Posterior cingulate gyrus (tissue), 11 donors: ENCODE results near the gene DPM1.
A peak's percentile ranks its signal among the peaks of the same experiment; 100 is the strongest.
"Not testable (repeated sequence)": the region's sequence is repeated elsewhere in the genome, so short reads cannot be mapped to it uniquely, and the experiment has no call there.

Experiments used
- DNase-seq, 10 donors: peaks; one replicate each; pipeline versions ENCODE4 v3.0.0 to v3.0.0-alpha.2; 2020 to 2021; ENCODE audit warnings: mixed read lengths in 3 of 10
- intact Hi-C: fragments of 100-400 bp; cut with DNase I; formaldehyde crosslinking; loops from one replicate; pipeline ENCODE4 v1.15.1; 2023

Gene DPM1

DNA sequence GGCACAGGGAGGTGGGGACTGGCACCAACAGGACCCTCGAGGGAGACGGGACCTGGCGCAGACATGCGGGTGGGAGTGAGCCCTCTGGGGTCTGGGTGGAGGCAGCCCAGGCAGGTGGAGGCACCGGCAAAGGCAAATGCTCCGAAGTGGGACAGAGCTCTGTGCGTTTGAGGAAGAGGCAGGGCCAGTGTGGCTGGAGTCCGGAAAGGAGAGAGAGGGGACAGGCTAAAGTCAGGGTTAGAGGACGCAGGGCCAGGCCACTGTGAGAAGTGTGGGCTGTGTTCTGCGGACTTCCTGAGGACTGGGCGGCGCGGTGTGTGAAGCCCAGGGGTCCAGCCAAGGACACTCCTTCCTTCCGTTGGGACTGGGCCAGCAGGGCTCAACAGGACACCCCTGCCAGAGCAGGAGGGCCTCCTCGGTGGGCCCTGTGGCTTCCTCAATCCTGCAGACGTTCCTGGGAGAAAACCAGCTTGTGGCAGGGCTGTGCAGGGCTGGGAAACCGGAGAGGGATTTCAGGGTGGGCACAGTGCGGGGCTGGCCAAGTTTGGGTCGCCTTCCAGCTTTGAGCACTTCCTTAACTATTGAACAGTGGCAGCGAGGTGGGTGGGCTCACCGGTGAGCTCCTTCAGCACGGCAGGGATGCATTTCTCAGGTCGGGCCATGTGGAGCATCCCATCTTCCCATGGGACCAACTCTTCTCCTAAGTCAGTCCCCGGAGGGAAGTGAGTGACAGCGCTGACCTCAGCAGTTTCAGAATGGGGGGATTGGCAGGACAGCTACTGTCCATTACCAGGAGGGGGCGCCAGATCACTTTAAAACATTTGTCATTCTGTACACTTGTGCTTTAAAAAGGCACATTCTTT is 22.8 kb upstream of the DPM1 start:
- DNase-seq: peak in 7 of 10 donors; percentile 42 to 89 (median 61)
- intact Hi-C loops: loop anchor here (10.0 kb wide), 2 partner anchors 614 to 1104 kb away; no protein-coding TSS in a partner anchor

DNA sequence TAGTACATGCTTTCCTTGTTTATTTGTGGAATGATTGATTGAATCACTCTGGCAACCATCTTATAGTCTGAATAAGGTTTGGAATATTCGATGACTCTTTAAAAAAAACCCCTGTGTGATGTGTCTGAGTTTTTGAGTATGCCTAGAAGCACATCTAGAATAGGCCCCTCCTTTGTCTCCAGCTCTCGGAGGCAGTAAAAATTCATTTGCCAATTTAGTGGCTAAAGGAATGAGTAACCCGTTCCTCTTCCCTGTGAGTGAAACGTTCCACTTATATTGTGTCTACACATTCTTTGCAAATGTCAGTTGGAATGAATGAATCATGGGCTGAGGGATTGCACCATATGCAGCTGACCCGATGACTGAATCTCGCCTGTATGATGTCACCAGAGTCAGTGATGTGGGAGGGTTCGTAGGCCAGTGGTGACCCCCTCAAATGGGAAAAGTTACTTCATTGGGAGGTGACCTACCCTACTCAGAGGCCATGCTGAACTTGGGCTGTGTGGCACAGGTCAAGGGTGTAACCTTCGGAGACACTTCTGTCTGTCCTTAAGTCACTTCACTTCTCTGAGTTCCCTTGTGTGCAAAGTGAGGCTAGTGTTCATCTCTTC is 21.8 kb upstream of the DPM1 start:
- DNase-seq: no peak
- intact Hi-C loops: loop anchor here (10.0 kb wide), 2 partner anchors 615 to 1105 kb away; no protein-coding TSS in a partner anchor

DNA sequence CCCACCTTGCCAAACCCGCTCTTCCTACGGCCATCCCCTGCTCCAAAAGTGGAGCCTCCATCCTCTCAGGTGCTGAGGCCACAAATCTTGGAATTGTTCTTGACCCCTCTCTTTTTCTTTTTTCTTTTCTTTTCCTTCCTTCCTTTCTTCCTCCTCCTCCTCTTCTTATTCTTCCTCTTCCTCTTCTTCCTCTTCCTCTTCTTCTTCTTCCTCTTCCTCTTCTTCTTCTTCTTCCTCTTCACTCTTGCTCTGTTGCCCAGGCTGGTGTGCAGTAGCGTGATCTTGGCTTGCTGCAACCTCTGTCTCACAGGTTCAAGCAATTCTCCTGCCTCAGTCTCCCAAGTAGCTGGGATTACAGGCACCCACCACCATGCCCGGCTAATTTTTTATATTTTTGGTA is 20.2 kb upstream of the DPM1 start:
- intact Hi-C loops, DNase-seq: not testable (repeated sequence)

DNA sequence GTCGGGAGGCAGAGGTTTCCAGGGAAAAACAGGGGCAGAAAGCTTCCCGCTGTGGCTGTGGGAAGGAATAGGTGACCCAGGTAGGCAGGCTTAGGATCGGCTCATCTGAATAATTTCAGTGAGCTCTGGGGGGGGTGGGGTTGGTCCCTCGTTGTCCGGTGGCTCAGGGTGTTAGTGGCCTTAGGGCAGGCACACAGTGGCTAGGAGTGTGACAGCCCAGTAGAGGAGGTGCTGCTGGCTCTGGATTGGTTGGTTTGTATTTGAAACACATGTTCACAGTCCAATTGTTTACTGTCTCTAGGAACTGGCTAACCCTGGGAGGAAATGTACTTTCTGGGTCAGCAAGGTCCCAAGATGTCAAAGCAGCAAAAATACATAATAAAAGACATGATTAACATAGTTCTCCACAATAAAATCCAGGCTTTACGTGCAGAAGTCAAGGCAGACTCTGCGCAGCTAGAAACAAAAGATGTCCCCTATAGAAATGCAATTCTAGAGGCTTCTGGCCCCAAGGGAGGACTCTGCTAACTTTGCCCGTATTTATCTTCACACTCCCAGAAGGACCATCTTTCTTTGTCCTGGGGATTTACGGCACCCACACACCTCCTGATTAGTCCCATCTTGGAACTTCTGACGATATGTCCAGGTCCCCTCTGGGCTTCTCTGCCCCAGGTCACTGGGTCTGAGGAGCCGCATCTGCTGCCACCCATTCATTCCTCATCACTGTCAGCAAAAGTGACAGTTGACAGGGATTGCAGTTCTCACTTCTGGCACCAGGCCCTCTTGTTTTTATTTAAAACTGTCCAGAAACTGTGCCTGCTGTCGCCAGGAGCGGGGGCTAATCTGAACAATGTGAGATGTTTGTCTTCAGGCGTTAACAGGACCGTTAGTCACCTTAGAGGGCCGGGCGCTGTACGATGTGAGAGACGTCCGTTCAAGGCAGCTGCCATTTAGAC is 19.0 kb upstream of the DPM1 start:
- no peak for DNase-seq

DNA sequence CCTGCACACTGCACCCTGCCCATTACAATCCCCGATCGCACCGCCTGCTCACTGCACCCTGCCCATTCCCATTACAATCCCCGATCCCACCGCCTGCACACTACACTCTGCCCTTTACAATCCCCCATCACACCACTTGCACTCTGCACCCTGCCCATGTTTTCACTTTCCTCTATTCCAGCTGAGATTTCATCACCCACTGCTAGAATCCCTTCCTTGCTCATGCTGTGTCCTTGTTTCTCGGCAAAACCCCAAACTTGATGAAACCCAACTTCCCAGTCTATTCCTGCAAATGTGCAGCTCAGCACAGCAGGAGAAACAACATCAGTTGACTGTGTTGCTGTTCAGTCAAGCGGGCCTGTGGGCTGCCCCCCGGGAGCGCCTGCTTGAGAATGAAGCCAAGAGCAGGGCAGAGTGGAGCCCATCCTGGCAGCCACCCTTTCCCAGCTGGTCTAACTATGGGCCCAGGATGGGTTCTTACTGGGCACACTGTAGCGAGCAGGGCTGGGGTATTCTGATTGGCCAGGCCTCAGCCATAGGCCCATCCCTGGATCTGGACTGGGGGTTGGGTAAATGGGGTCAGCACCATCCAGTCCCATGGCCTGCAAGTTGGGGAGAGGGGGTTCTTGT is 17.5 kb upstream of the DPM1 start:
- no peak for DNase-seq
- intact Hi-C loops: no loop called here

More for the DNA sequence above, 19.0 kb upstream of the DPM1 start:
- intact Hi-C loops: no loop called here

DNA sequence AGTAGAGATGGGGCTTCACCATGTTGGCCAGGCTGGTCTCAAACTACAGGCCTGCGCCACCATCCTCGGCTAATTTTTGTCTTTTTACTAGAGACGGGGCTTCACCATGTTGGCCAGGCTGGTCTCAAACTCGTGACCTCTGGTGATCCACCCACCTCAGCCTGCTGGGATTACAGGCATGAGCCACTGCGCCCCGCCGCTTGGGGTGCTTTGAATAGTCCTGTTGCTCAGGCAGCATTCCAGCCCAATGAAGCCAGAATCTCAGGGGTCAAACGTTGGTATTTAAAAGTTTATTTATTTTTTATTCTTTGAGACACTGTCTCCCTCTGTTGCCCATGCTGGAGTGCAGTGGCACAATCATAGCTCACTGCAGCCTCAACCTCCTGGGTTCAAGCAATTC is 11.6 kb upstream of the DPM1 start:
- intact Hi-C loops: no loop called here
- DNase-seq: no peak

DNA sequence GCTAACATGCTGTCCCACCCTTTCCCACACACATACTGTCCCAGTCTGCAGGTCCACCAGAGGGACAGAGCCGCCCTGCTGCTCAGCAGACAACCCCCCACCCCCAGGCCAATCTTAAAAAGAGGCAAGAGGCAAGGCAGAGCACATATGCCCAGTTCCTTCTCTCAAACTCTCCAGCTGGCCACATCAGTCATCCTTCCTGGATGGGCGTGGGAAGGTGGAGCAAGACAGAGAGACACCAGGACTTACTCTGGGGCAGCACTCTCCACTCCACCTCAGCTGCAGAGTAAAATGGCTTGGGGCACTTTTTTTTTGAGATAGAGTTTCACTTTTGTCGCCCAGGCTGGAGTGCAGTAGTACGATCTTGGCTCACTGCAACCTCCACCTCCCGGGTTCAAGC is 11.1 kb upstream of the DPM1 start:
- intact Hi-C loops: no loop called here
- DNase-seq: no peak

DNA sequence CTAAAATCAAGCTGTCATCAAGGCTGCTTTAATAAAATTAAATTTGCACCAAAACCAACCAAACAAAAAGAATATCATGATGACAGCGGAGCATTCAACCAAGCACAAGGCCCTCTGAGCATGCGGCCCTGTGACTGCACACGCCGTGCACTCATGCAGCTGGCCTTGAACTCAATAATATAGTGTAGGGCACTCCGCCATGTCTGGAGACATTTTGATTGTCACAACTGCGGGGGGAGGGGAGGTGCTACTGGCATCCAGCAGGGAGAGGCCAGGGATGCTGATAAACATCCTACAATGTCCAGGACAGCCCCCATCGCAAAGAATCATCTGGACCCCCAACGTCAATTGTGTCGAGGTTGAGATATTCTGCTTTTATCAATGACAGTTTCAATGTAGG is 10.0 kb upstream of the DPM1 start:
- intact Hi-C loops: no loop called here
- no peak for DNase-seq

DNA sequence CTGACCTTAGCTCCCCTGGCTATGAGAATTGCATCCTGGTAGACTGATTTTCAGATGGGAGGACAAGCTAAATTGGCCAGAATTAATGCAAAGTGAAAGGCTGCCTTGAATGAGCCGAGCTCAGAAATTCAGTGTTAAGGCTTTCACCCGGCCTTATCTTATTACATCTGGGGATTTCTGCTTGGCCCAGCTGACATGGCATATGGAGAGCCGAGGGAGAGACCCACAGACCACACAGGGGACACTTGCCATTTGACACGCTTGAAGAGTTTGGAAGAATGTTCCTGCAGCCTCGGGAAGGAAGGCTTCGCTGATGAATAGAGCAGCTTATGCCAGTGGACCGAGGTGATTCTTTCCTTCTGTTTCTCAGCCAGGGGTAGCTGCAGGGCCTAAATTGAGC is 9.3 kb upstream of the DPM1 start:
- intact Hi-C loops: no loop called here
- no peak for DNase-seq

DNA sequence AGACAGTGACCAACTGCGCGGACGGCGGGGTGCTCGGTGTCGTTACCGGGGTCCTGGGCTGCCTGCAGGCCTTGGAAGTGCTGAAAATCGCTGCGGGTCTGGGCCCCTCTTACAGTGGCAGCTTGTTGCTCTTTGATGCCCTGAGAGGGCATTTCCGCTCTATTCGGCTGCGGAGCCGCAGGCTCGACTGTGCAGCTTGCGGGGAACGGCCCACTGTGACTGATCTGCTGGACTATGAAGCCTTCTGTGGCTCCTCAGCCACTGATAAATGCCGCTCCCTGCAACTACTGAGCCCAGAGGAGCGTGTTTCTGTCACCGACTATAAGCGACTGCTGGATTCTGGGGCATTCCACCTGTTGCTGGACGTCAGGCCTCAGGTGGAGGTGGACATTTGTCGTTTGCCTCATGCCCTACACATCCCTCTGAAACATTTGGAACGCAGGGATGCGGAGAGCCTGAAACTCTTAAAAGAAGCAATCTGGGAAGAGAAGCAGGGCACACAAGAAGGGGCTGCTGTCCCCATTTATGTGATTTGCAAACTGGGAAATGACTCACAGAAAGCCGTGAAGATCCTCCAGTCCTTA is 1.3 kb upstream of the DPM1 start:
- intact Hi-C loops: loop anchor here (2.0 kb wide), 1 partner anchor 29 kb away; the partner anchor contains the start of gene ADNP
- DNase-seq: no peak

DNA sequence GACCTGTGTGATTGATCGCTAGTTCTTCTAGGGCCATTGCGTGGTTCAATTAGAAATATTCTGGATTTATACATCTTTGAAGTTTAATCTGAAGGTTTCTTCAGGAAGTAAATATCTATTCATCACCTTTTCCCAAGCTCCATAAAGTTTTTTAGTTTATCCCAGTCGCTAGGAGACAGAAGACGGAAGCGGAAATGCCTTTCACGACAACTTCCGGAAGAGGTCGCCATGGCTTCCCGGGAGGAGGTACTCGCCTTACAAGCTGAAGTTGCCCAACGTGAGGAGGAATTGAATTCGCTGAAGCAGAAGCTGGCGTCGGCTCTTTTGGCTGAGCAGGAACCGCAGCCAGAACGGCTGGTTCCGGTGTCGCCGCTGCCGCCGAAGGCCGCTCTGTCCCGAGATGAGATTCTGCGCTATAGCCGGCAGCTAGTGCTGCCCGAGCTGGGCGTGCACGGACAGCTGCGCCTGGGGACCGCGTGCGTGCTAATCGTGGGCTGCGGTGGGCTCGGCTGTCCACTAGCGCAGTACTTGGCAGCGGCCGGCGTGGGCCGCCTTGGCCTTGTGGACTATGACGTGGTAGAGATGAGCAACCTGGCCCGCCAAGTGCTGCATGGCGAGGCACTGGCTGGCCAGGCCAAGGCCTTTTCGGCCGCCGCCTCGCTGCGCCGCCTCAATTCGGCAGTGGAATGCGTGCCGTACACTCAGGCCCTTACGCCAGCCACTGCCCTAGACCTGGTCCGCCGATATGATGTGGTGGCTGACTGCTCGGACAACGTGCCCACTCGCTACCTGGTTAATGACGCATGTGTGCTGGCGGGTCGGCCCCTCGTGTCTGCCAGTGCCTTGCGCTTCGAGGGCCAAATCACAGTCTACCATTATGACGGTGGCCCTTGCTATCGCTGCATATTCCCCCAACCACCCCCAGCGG is 547 bp upstream of the DPM1 start, which contains the start of gene MOCS3:
MOCS3 (plus strand) TSS at position 204 of the 928 bp plus-strand sequence; CDS start at position 229, 25 bp downstream.
- intact Hi-C loops: loop anchor here (2.0 kb wide), 1 partner anchor 28 kb away; the partner anchor contains the start of gene ADNP

DNA sequence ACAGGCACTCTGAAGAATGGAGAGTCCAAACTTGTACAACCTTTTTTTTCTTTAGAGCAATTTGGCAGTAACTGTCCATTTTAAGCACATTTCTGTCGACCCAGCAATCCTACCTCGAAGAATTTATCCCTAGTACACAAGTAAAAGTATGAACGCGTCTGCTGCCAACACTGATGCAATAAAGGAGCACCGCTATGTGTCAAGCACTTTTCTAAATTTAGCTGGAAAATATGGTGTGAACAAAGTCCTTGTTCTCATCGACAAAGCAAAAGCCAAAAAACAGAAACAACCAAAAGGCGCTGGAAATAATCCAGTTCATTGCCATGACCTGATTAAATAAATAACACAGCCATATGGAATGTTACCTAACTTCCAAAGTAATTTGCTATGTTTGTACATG is 1.1 kb downstream of the DPM1 start:
- intact Hi-C loops: no loop called here
- no peak for DNase-seq

More for the DNA sequence above, 547 bp upstream of the DPM1 start, which contains the start of gene MOCS3:
- DNase-seq: peak; percentile 82 to 97 (median 90)

DNA sequence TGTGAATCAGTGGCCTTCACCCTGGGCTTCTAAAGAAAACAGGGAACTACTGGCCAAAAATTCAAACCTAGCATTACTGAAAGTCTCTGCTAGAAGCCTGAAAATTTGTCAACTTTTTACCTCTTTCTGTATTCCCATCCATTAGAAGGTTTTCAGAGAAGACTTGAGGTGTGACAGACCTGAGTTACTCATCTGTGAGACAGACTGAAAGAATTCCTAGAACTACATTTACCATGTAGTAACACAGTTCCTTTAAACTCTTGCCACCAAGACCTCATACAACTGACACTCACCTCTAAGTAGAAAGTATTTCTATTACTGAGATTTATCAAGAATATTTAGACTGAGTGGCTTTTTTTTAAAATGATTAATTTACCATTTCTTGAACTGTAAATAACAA is 4.5 kb downstream of the DPM1 start:
- intact Hi-C loops: no loop called here
- no peak for DNase-seq

DNA sequence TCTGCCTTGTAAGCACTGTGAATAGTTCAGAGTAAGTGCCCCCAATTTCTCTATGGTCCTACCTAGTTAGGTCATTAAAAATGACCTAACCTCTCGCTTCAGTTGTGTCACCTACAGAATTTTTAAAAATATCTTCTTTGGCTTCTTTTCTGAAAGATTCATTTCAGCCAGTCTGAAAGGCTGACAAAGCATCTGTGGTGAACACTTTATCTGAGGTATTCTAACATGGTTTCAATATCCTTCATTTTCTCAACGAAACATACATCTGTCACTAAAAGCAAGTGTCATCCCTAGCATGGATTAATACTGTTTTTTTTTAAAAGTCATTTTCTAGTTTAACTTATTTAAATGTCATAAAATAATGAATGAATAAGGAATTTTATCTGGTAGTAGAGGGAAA is 5.1 kb downstream of the DPM1 start:
- intact Hi-C loops: no loop called here
- DNase-seq: no peak

DNA sequence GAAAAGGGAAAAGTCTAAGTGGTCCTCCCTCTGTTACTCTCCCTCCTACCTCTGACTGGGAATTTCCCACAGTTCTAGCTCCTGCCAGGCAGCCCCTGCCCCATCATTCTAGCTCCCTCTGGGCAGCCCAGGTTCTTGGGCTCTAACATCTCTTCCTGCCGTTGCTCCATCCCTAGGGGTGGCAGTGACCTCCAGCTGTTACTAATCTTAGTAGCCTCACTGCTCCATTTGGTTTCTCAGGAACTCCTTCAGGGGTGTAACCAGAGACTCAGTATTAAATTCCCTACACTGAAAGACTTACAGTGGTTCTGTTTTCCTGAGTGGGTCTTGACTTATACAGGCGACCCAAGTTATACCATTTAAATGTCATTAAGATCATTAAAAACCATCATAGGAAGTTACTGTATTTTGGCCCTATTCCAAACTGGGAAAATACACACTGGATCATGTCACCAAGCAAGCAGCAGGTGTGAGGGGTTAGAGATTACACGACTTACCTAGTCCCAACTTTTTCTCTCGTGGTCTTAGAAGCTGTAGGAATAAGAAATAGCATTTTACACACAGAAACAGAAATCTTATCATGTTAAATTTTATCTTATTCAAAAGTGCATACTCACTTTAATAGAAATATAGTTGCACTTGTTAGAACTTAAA is 10.1 kb downstream of the DPM1 start:
- intact Hi-C loops: no loop called here
- no peak for DNase-seq

DNA sequence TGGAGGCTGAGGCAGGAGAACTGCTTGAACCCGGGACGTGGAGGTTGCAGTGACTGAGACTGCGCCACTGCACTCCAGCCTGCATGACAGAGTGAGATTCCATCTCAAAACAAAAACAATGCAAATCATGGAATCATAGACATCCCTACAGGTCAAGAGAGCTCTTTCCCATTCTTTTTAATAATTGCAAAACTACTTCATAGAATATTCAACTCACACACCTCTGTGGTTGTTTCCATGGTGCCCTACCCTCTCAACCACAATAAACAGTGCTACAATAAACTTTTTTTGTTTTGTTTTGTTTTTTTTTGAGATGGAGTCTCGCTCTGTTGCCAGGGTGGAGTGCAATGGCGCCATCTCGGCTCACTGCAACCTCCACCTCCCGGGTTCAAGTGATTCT is 15.3 kb downstream of the DPM1 start:
- no peak for DNase-seq
- intact Hi-C loops: no loop called here

DNA sequence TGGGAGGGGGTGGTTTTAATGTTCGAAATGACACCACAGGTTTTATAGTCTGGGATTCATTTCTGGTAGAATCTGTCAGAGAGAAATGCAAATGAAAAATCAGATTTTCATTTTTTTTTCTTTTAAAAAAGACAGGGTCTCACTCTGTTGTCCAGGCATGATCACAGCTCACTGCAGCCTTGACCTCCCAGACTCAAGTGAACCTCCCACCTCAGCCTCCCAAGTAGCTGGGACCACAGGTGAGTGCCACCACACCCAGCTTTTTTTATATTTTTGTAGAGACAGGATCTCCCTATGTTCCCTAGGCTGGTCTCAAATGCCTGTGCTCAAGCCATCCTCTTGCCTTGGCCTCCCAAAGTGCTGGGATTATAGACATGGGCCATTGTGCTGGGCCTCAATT is 24.7 kb downstream of the DPM1 start:
- intact Hi-C loops: no loop called here
- DNase-seq: no peak

DNA sequence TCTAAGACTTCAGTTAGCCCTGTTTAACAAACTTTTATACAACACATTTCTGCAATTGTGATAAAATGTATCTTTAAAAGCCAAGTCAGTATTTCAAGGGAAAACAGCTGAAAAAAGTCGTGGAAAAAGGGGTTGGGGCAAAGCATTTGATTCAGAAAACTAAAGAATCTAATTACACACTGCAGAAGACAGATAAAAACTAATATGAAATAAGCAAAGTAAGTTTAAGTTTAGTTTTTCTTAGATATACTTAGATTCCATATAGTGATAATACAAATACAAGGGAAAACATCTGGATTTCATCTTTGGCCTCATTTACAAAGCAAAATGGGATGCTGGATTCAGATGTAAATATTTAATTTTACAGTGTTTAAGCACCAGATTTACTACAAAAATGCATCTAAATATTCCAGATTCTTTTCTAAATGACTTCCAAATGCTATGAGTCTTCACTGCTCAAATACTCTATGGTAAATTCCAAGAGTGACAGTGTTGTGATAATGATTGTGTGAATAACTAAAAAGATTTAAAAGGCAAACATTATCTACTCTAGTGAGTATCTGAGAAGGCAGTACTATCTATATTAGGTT is 25.5 kb downstream of the DPM1 start:
- no peak for DNase-seq
- intact Hi-C loops: no loop called here
